ENCODE data around the gene ANKRD39. TPM values are rescaled to one million over a fixed set of nuclear protein-coding genes. Genes with fewer than 3 reads are reported as not detected.

Gene ANKRD39
- total RNA-seq, 1 experiment from 2014 or later: 25.3 TPM

GRCh38 chr2:96859099-96859649 lies 1.4 kb upstream of the ANKRD39 start:
- intact Hi-C loops (cut with micrococcal nuclease; ENCODE audit: unreplicated experiment): loop anchor here (5.0 kb wide), 1 partner anchor 253 kb away; the partner anchor contains the start of gene ANKRD36
- peaks cover 38% of the 10 kb centered on the region for H3K36me3 ChIP-seq (ENCODE audit: insufficient read depth, low read length, poor library complexity, severe bottlenecking)
- DNase-seq (ENCODE audit: low spot score): no peak
- TF ChIP-seq EZH2 (IDR thresholded peaks at IDR 0.05; ENCODE audit: borderline replicate concordance, low read depth, low read length, poor library complexity, severe bottlenecking): no peak
- no peak for TF ChIP-seq CTCF (conservative IDR thresholded peaks at IDR 0.05; ENCODE audit: low read depth, low read length)
- peak overlapping the region; percentile 42 for H3K27ac ChIP-seq (ENCODE audit: low read depth, low read length, poor library complexity, severe bottlenecking)
- no peak overlapping the region for H3K4me3 ChIP-seq (ENCODE audit: low read depth, low read length, poor library complexity, severe bottlenecking)
- no peaks in the 10 kb centered on the region for H3K9me3 ChIP-seq (ENCODE audit: low read depth, low read length, poor library complexity, severe bottlenecking)
- peaks cover 10% of the 10 kb centered on the region for H3K4me1 ChIP-seq (ENCODE audit: insufficient read depth, low read length, poor library complexity, severe bottlenecking)
- CTCF ChIA-PET: interaction anchor here (0.5 kb wide), 1 partner anchor 9 kb away, joined by 6 read pairs; no protein-coding TSS in a partner anchor
- H3K27me3 ChIP-seq (replicated peaks; ENCODE audit: insufficient read depth, low read depth, low read length, poor library complexity): no peaks in the 10 kb centered on the region
- POLR2A ChIA-PET (ENCODE audit: low non-redundant PET): no interaction called here
- BruUV-seq (replicated peaks): no TSS peak

- peak overlapping the region; percentile 66 for H3K4me3 ChIP-seq (ENCODE audit: low read depth, low read length, poor library complexity, severe bottlenecking)
- DNase-seq (ENCODE audit: low spot score): peak; percentile 30
- no peaks in the 10 kb centered on the region for H3K9me3 ChIP-seq (ENCODE audit: low read depth, low read length, poor library complexity, severe bottlenecking)
- intact Hi-C loops (cut with micrococcal nuclease; ENCODE audit: unreplicated experiment): loop anchor here (5.0 kb wide), 1 partner anchor 255 kb away; the partner anchor contains the start of gene ANKRD36
- H3K27me3 ChIP-seq (replicated peaks; ENCODE audit: insufficient read depth, low read depth, low read length, poor library complexity): no peaks in the 10 kb centered on the region
- peak overlapping the region; percentile 78 for H3K27ac ChIP-seq (ENCODE audit: low read depth, low read length, poor library complexity, severe bottlenecking)
- ChIA-PET POLR2A (ENCODE audit: low non-redundant PET) (no interaction called here), CTCF (interaction anchor here (0.5 to 2.0 kb wide), 10 partner anchors 12 to 461 kb away, joined by 3 to 24 read pairs (median 3); no protein-coding TSS in a partner anchor)
- BruUV-seq (replicated peaks): TSS peak; percentile 25
- peaks cover 10% of the 10 kb centered on the region for H3K4me1 ChIP-seq (ENCODE audit: insufficient read depth, low read length, poor library complexity, severe bottlenecking)
- TF ChIP-seq CTCF (conservative IDR thresholded peaks at IDR 0.05; ENCODE audit: low read depth, low read length): no peak
- no peak for TF ChIP-seq EZH2 (IDR thresholded peaks at IDR 0.05; ENCODE audit: borderline replicate concordance, low read depth, low read length, poor library complexity, severe bottlenecking)
- H3K36me3 ChIP-seq (ENCODE audit: insufficient read depth, low read length, poor library complexity, severe bottlenecking): peaks cover 34% of the 10 kb centered on the region
Measured at GRCh38 chr2:96856776-96857666, 795 bp downstream of the ANKRD39 start.

GRCh38 chr2:96853321-96853720 lies 4.5 kb downstream of the ANKRD39 start:
- no peak for DNase-seq (ENCODE audit: low spot score)
- no peaks in the 10 kb centered on the region for H3K27me3 ChIP-seq (replicated peaks; ENCODE audit: insufficient read depth, low read depth, low read length, poor library complexity)
- H3K27ac ChIP-seq (ENCODE audit: low read depth, low read length, poor library complexity, severe bottlenecking): no peak overlapping the region
- H3K4me1 ChIP-seq (ENCODE audit: insufficient read depth, low read length, poor library complexity, severe bottlenecking): peaks cover 3% of the 10 kb centered on the region
- BruUV-seq (replicated peaks): no TSS peak
- POLR2A ChIA-PET (ENCODE audit: low non-redundant PET): no interaction called here
- no peaks in the 10 kb centered on the region for H3K9me3 ChIP-seq (ENCODE audit: low read depth, low read length, poor library complexity, severe bottlenecking)
- H3K36me3 ChIP-seq (ENCODE audit: insufficient read depth, low read length, poor library complexity, severe bottlenecking): peaks cover 33% of the 10 kb centered on the region
- intact Hi-C loops (cut with micrococcal nuclease; ENCODE audit: unreplicated experiment): no loop called here
- CTCF ChIA-PET: no interaction called here
- TF ChIP-seq EZH2 (IDR thresholded peaks at IDR 0.05; ENCODE audit: borderline replicate concordance, low read depth, low read length, poor library complexity, severe bottlenecking) (no peak), CTCF (conservative IDR thresholded peaks at IDR 0.05; ENCODE audit: low read depth, low read length) (no peak)
- no peak overlapping the region for H3K4me3 ChIP-seq (ENCODE audit: low read depth, low read length, poor library complexity, severe bottlenecking)

All from A673 (cell line).